Epithelial cell of prostate (primary cell): ENCODE measurements around the gene NDFIP2.

ENCODE experiments used
- DNase-seq: peaks from one replicate; pipeline ENCODE4 v3.0.0-alpha.2; 2011; ENCODE audit warnings: low read depth, low spot score
- H3K27ac ChIP-seq: fragments of 450-650 bp; 2 replicates; pipeline ENCODE4 v1.5.1; 2017; ENCODE audit warnings: mild to moderate bottlenecking

The NDFIP2 gene

GRCh38 chr13:79492313-79492798 is 11.4 kb downstream of the NDFIP2 start:
- no peak for DNase-seq
- H3K27ac ChIP-seq: peak overlapping the region; percentile 96

DNA sequence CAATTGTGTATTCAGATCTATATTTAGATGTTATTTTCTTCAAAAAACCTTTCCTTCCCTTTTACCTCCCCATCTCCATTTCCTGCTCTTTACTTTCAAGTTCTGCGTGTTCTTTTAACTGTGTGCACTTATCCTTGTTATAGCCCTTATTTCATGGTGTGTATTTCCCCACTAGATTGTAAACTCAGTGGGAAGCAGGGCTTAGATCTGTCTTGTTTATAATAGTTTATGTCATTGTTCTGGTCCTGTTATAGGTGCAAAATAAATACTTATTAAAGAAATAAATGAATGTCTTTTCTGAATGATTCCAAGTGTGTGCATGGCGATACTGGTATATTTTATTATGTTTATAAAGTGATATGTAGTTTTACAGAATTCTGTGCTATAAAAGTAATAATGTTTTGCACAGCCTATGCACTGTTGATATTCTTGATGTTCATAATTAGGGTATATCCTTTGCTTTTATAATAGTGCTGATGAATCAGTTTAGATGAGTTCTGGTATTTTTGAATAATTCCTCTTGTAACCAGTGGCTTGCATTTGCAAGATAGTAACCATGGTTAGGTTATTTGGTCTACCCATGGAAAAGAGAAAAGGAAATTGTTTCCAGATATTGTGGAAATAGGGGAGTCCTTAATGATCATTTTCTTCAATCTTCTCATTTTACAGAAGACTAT is 12.1 kb downstream of the NDFIP2 start:
- peak overlapping the region; percentile 96 for H3K27ac ChIP-seq

DNA sequence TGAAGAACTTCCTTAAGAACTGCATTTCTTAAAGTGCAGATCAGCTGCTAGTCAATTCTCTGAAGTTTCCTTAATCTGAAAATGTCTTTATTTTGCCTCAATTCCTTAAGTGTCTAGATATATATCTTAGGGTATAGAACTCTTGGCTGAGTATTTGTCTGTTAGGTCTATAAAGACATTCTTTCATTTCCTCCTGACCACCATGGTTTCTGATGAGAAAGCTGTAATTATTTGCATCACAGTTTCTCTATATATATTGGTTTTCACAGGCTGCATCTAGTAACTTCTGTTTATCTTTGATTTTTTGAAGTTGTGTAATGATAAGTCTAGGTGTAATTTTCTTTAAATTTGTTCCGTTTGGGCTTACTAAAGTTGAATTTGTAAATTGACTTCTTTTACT is 15.2 kb downstream of the NDFIP2 start:
- no peak overlapping the region for H3K27ac ChIP-seq
- DNase-seq: no peak

More for the DNA sequence above, 12.1 kb downstream of the NDFIP2 start:
- DNase-seq: no peak

- no peak for DNase-seq
Measured at GRCh38 chr13:79497064-79497463, 16.1 kb downstream of the NDFIP2 start.

DNA sequence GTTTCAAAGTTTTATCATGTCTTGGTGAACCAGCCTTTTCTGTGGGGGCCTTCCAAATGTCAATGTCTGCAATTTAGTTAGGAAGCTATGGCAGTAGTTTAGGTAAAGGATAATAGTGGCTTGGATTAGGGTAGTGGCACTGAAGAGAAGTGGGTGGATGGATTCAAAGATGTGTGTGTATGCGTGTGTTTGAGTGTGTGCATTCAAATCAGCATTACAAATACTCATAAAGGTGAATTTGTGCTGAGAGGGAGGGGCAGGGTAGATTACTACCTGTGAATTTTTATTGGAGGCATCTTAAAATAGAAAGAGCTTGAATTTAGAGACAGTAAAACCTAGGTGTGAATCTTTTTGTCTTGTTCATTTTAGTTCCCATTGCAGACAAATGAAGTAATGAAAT is 16.9 kb downstream of the NDFIP2 start:
- no peak overlapping the region for H3K27ac ChIP-seq
- no peak for DNase-seq

More at GRCh38 chr13:79497064-79497463, 16.1 kb downstream of the NDFIP2 start:
- H3K27ac ChIP-seq: no peak overlapping the region

DNA sequence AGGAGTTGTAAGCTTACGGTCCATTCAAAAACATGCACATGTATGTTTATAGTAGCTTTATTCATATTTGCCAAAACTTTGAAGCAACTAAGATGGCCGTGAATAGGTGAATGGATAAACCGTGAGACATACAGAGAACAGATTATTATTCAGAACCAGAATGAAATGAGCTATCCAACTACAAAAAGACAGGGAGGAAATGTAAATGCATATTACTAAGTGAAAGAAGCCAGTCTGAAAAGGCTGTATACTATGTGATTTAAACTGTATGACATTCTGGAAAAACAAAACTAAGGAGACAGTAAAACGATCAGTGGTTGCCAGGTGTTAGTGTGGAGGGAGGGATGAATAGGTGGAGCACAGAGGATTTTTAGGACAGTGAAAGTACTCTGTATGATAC is 19.9 kb downstream of the NDFIP2 start:
- H3K27ac ChIP-seq: no peak overlapping the region
- no peak for DNase-seq

DNA sequence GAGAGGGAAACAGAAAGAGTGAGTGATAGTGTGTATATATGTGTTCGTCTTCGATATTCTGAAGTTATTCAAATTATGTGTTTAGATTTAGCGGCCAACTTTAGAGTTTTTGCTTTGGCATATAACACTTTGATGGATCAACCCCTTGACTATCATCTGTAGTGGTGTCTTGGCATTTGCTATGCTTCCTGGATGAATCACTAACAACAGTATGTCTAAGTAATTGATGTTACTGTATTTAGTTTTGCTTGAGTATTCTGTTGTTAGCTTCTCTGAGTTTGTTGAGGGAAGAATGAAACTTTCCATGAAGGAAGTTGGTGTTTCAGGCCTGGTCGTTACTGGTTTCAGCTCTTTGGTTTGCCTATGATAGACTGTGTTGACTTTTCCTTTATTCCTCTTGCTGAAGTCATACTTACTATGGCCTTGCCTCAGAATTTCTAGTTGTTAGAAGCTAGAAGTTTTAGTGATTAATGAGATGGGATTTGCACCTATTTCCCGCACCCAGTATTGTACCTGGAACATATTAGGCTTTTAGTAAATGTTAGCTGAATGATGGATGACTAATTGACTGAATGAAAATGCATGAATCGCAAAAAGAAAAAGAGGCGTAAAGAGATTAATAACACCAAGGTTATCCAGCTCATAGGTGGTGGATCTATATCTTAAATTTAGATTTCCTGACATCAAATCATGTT is 20.7 kb downstream of the NDFIP2 start:
- DNase-seq: no peak
- peak overlapping the region; percentile 31 for H3K27ac ChIP-seq

DNA sequence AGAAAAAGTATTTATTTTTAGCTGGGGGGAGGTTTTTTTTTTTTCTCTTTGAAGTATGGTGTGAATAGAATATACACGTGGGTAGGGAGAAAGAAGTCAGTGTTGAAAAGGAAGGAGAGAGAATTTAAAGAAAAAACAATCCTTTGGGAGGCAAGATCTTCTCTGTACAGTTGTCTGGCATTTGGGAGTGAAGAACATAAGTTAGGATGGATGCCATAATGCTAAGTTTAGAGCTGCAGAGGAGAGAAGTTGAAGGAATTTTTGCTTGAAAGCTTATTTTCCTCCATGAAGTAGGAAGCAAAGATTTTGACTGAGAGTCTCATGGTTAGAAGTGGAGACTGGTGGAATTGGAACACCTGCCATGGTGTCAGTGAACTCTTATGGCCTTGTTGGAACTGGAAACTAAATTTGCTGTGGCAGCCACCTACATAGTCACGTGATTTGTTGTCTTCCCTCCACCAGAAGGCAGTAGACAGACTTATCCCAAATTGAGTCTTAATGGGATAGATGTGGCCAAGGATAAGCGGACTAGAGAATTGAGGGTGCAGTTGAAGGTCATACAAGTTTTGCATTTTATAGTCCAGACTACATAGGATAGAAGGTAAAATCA is 22.0 kb downstream of the NDFIP2 start:
- no peak for DNase-seq
- H3K27ac ChIP-seq: no peak overlapping the region

DNA sequence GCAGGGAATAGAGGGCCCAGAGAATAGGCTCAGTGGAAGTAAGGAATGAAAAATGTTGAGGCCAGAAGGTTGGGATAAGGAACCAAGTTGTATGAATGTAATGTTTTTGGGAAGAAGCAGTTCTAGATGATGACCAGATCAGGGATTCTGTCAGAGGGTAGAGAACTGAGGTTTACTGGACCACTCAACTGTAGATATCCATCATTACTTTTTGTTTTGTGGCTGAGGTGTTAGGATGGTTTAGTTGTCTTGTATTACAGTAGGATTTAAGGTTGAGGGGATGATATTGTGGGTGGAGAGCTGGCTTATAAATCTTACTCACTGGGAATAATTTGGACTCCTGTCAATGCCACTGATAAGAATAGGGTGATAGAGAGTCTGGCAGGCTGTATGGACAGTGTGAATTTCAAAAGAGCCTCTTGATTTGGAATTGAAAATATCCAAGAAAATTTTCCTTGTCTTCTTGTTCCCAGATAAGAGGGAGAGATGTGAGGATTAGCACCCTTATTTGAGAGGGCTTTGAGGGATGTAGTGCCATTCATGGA is 22.6 kb downstream of the NDFIP2 start:
- H3K27ac ChIP-seq: no peak overlapping the region
- no peak for DNase-seq

DNA sequence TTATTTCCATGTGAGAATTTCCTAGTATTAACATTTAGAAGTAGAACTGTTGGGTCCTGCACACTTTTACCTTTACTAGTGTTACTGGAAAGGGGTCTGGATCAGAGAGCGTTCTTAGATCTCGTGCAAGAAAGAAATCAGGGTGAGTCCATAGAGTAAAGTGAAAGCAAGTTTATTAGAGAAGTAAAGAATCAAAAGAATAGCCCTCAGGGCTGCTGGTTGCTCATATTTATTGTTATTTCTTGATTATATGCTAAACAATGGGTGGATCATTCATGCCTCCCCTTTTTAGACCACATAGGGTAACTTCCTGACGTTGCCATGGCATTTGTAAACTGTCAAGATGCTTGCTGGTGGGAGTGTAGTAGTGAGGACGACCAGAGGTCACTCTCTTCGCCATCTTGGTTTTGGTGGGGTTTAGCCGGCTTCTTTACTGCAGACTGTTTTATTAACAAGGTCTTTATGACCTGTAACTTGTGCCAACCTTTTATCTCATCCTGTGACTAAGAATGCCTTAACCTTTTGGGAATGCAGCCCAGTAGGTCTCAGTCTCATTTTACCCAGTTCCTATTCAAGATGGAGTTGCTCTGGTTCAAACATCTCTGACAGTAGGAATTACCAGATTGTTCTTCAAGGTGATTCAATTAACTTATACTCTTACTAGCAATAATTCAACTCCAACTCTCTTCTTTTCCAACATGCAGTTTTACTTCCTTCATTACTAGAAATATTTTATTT is 27.4 kb downstream of the NDFIP2 start:
- DNase-seq: no peak
- peak overlapping the region; percentile 17 for H3K27ac ChIP-seq

GRCh38 chr13:79511611-79512010 is 30.7 kb downstream of the NDFIP2 start:
- no peak for DNase-seq
- no peak overlapping the region for H3K27ac ChIP-seq

DNA sequence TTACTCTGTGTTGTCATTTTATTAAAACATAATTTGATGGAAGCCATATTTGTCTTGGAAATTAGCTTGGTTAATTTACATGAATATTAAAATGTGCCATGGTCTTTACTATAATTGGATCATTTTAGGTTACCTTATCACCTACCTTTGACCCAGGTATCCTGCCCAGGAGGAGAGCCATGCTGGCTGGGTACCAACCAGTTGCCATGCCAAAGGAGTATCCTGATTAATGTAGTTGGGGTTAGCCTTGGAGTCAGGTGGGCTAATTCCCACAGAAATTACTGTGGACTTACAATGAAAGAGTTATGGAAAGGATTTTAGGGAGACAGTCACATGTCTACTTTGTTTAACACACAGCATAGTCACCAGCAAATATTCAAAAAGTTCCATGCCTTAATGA is 32.0 kb downstream of the NDFIP2 start:
- no peak overlapping the region for H3K27ac ChIP-seq
- no peak for DNase-seq

GRCh38 chr13:79516595-79516994 is 35.6 kb downstream of the NDFIP2 start:
- no peak for DNase-seq
- no peak overlapping the region for H3K27ac ChIP-seq

- DNase-seq: no peak
- no peak overlapping the region for H3K27ac ChIP-seq
Measured at GRCh38 chr13:79519255-79519654, 38.3 kb downstream of the NDFIP2 start.

- no peak for DNase-seq
- H3K27ac ChIP-seq: no peak overlapping the region
Measured at GRCh38 chr13:79522583-79522982, 41.6 kb downstream of the NDFIP2 start.

DNA sequence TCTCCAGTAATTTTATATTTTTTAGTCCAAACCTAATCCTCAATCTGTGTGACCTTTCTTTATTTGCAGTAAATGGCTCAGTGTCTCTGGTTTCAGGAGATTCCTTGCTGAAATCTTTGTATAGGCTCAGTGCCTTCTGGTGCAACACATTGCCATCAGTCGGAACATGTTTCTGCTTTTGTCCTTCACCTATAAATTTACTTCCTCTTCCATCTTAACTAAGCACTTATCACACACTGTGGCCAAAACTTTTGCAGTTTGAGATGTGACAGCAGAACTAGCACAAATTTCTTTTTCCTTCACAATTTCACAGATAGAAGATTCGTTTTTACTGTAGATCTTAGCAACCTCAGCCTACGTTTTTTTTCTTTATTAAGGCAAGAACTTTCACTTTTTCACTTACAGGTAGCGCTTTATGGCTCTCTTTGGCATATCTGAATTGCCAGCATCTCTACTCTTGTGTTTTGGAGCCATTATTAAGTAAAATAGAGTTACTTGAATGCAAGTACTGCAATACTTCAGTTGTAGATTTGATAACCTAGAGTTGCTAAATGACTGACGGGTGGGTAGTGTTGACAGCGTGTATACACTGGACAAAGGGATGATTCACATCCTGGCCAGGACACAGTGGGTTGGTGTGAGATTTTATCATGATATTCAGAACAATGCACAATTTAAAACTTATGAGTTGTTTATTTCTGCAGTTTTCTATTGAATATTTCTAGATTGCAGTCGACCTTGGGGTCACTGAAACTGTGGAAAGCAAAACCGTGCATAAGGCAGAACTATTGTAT is 44.3 kb downstream of the NDFIP2 start:
- DNase-seq: no peak
- peak overlapping the region; percentile 44 for H3K27ac ChIP-seq

DNA sequence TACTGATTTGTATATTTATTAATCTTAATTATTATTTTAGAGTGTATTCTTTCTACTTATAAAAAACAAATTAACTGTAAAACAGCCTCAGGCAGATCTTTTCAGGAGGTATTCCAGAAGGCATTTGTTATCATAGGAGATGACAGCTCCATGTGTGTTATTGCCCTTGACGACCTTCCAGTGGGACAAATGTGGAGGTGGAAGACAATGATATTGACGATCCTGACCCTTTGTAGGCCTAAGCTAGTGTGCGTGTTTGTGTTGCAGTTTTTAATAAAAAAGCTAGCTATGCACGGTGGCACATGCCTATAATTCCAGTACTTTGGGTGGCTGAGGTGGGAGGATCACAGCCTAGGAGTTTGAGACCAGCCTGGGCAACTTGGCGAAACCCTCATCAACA is 46.7 kb downstream of the NDFIP2 start:
- H3K27ac ChIP-seq: no peak overlapping the region
- DNase-seq: no peak

- no peak for DNase-seq
- no peak overlapping the region for H3K27ac ChIP-seq
Measured at GRCh38 chr13:79528356-79528755, 47.4 kb downstream of the NDFIP2 start.

DNA sequence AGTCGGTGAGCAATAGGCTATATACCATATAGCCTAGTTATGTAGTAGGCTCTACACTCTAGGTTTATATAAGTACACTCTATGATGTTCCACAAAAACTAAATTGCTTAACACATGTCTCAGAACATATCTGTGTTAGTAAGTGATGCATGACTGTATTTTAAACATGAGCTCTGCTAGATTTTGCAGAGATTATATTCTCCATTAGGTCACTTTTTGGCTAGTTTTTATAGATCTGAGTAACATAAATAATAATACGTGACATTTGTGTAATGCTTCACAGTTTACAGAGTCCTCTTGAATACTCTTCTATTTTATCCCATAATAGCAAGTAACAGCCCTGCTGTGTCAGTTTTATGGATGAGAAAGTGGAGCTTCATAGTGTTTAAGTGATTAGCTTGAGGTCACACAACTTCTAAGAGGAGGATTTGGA is 47.8 kb downstream of the NDFIP2 start:
- no peak for DNase-seq
- no peak overlapping the region for H3K27ac ChIP-seq

- DNase-seq: no peak
- no peak overlapping the region for H3K27ac ChIP-seq
Measured at GRCh38 chr13:79529817-79530216, 48.9 kb downstream of the NDFIP2 start.
